Fibroblast of villous mesenchyme (primary cell): Measurements from ENCODE around the gene KRTAP10-1. TPM values are rescaled to one million over a fixed set of nuclear protein-coding genes. Genes with fewer than 3 reads are reported as not detected.

Experiments used
- DNase-seq: peaks from one replicate; pipeline ENCODE4 v3.0.0-alpha.2; 2010; ENCODE audit warnings: low read depth
- H3K4me3 ChIP-seq: 2 replicates; pipeline ENCODE4 v1.5.1; 2011; ENCODE audit warnings: low read depth, mild to moderate bottlenecking, low read length
- total RNA-seq: library from RNA; depleted of rRNA; stranded (reverse); fragments of >200 nt; gene quantifications from 2 replicates; pipeline ENCODE4 v1.2.3, GENCODE V29; 2012
- TF ChIP-seq, protein P1 (sequence below): IDR thresholded peaks from 2 replicates; pipeline ENCODE4 v1.5.1; 2012; ENCODE audit warnings: low read depth, mild to moderate bottlenecking, low read length; ENCODE audit not compliant: insufficient read depth

Gene KRTAP10-1, protein sequence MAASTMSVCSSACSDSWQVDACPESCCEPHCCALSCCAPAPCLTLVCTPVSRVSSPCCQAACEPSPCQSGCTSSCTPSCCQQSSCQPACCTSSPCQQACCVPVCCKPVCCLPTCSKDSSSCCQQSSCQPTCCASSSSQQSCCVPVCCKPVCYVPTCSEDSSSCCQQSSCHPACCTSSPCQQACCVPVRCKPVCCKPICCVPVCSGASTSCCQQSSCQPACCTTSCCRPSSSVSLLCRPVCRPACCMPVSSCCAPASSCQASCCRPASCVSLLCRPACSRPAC
- not detected in 2 replicates for total RNA-seq

DNA sequence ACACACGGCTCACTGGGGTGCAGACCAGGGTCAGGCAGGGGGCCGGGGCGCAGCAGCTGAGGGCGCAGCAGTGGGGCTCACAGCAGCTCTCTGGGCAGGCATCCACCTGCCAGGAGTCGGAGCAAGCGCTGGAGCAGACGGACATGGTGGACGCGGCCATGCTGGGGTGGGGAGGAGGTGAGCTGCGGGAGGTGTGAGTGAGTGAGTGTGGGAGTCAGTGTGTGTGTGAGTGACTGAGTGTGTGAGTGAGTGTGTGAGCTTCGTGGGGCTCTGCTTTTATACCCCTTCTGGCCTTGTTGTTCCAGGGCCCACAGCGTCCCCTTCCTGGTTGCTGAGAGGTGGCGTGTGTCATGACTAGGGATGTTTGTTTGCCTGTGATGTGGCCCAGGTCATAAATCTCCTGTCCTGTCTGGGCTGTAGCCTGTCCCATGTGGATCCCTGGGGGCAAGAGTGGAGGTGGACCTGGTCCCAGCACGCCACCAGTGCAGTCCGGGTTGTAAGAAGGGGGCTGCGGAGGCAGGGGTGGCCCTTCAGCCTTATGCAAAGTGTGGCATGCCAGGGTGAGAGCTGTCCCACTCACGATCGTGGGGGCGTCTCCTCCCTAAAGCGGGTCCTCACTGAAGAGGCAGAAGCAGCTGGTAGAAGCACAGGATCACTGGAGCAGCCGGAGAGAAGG is at the start of gene KRTAP10-1:
KRTAP10-1 (minus strand) TSS at position 205 of the 676 bp plus-strand sequence; CDS start at position 160, 45 bp downstream.
- H3K4me3 ChIP-seq = no peak within 1 kb of the TSS
- DNase-seq = no peak
- TF ChIP-seq, protein P1, sequence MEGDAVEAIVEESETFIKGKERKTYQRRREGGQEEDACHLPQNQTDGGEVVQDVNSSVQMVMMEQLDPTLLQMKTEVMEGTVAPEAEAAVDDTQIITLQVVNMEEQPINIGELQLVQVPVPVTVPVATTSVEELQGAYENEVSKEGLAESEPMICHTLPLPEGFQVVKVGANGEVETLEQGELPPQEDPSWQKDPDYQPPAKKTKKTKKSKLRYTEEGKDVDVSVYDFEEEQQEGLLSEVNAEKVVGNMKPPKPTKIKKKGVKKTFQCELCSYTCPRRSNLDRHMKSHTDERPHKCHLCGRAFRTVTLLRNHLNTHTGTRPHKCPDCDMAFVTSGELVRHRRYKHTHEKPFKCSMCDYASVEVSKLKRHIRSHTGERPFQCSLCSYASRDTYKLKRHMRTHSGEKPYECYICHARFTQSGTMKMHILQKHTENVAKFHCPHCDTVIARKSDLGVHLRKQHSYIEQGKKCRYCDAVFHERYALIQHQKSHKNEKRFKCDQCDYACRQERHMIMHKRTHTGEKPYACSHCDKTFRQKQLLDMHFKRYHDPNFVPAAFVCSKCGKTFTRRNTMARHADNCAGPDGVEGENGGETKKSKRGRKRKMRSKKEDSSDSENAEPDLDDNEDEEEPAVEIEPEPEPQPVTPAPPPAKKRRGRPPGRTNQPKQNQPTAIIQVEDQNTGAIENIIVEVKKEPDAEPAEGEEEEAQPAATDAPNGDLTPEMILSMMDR = no peak

DNA sequence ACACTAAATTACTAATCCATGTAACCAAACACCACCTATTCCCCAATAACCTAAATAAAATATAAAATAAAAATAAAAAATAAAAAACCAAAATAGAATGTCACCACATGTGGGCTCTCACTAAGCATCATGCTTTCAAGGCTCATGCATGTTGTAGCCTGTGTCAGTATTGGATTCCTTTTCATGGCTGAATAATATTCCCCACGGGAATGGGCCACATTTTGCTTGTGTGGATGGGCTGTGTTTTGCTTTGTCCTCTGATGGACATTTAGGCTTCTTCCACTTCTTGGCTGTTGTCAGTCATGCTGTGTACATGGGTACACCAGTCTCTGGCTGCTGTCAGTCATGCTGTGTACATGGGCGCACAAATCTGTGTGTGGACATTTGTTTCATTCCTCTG is 49.1 kb upstream of the KRTAP10-1 start:
- no peak for DNase-seq
- TF ChIP-seq, protein P1 = no peak

DNA sequence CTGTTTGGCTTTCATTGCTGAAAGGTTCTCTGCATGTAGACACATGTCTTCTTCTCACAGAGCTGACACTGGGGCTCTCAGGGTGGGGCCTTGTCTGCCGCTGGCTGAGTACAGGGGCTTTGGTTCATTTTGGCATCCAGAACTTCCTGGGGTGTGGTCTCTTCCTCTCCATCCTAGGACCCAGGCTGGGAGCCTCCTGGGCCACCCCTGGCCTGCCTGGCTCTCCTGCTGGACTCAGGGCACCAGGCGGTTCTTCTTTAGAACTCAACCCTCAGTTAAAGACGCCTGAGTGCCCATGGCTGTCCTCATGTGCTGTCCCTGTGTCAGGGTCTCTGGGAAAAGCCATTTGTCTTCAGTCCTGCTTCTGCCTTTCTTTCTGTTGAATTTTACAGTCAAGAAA is 45.9 kb upstream of the KRTAP10-1 start:
- no peak for DNase-seq
- H3K4me3 ChIP-seq = no peak overlapping the region
- TF ChIP-seq, protein P1 = no peak

More for the DNA sequence above, 49.1 kb upstream of the KRTAP10-1 start:
- no peak overlapping the region for H3K4me3 ChIP-seq

DNA sequence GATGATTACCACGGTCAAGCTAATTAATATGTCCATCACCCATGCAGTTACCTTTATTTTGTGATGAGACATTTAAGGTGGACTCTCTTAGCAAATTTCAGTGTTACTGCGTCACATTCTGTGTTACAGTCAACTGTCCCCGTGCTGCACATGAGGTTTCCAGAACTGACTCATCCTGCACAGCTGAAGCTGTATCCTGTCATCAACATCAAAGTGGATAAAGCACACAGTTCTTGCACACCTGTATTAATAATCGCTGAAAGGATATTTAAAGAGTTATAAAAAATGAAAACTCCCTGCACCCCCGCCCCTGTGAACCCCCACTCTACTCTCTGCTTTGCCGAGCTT is 43.8 kb upstream of the KRTAP10-1 start:
- TF ChIP-seq, protein P1 = no peak
- no peak for DNase-seq
- no peak overlapping the region for H3K4me3 ChIP-seq

DNA sequence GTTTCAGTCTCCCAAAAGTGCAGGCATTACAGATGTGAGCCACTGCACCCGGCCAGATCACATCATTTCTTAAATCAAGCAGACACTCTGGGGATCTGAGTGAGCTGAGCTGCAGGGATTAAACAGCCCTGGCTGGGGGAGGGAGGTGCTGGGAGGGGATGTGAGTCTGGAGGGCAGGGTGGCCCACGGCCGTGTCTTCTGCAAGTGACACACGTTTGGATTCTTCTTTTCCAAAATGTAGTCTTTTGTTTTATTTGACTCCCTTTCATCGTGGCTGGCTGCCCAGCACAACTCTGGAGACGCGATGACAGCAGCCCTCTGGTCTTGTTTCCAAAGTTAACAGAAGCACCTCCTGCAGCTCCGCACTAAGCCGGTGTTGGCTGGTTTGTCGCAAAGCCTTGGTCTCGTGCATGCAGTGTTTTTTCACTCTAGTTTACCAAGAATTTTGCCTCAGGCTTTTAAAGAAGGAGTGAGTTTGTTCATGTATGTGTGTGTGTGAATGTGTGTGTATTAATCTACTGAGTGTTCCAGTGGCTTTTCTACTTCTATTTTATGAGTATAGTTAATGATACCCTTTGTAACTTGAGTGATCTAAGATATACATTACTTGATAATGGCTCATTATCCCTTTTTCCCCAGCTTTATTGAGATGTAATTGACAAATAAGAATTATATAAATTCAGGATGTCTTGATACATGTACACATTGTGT is 43.2 kb upstream of the KRTAP10-1 start:
- no peak overlapping the region for H3K4me3 ChIP-seq
- TF ChIP-seq, protein P1 = no peak
- no peak for DNase-seq

- no peak for DNase-seq
- TF ChIP-seq, protein P1 = no peak
- no peak overlapping the region for H3K4me3 ChIP-seq
Measured at GRCh38 chr21:44582055-44582454, 42.1 kb upstream of the KRTAP10-1 start.
